K562 treated with DMSO at 1 percent for 48 hours (cell line): ENCODE measurements around the gene EDN3. TPM values are rescaled to one million over a fixed set of nuclear protein-coding genes. Genes with fewer than 3 reads are reported as not detected.

Source experiments
- total RNA-seq: library from RNA; unstranded; fragments of 300-600 nt; gene quantifications from 2 replicates; pipeline ENCODE4 v1.2.3, GENCODE V29; 2022; ENCODE audit warnings: low replicate concordance; ENCODE audit errors: extremely low read depth

Gene EDN3, protein sequence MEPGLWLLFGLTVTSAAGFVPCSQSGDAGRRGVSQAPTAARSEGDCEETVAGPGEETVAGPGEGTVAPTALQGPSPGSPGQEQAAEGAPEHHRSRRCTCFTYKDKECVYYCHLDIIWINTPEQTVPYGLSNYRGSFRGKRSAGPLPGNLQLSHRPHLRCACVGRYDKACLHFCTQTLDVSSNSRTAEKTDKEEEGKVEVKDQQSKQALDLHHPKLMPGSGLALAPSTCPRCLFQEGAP
- not detected in 2 replicates for total RNA-seq

GRCh38 chr20:59300333-59301081 is at the start of gene EDN3:
TSS of gene EDN3 (plus strand) at chr20:59300611. CDS start at chr20:59300813, 202 bp downstream.

Other genes with a start within 250 kb of the EDN3 start
- not detected in 2 replicates for gene ZNF831, start 136.8 kb upstream of the EDN3 start, total RNA-seq